Measurements from ENCODE around the gene C22orf15.
A peak's percentile ranks its signal among the peaks of the same experiment; 100 is the strongest.

The C22orf15 gene

GRCh38 chr22:23780146-23780748 lies 17.5 kb downstream of the C22orf15 start:
- no peak for DNase-seq (ENCODE audit: low read depth in 1 of 2, low spot score in 1 of 2)
- no peak for TF ChIP-seq JUND (IDR thresholded peaks at IDR 0.05; ENCODE audit: low read depth)

DNA sequence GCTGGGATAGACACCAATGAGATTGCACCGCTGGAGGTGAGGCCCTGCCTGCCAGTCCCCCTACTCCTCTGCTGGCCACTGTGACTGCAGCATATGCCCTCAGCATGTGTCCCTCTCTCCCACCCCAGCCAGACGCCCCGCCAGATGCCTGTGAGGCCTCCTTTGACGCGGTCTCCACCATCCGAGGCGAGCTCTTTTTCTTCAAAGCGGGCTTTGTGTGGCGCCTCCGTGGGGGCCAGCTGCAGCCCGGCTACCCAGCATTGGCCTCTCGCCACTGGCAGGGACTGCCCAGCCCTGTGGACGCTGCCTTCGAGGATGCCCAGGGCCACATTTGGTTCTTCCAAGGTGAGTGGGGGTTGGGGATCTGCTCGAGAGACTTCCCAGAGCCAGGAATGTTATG lies 18.3 kb downstream of the C22orf15 start:
- no peak for DNase-seq (ENCODE audit: low read depth in 1 of 2, low spot score in 1 of 2)
- in situ Hi-C loops (cut with HindIII; ENCODE audit: low pct_unique_long_range_greater_than_20kb, low sequenced_read_pairs), result no loop called here
- TF ChIP-seq JUND (IDR thresholded peaks at IDR 0.05; ENCODE audit: low read depth), result no peak

More at GRCh38 chr22:23780146-23780748, 17.5 kb downstream of the C22orf15 start:
- in situ Hi-C loops (cut with HindIII; ENCODE audit: low pct_unique_long_range_greater_than_20kb, low sequenced_read_pairs), result no loop called here

DNA sequence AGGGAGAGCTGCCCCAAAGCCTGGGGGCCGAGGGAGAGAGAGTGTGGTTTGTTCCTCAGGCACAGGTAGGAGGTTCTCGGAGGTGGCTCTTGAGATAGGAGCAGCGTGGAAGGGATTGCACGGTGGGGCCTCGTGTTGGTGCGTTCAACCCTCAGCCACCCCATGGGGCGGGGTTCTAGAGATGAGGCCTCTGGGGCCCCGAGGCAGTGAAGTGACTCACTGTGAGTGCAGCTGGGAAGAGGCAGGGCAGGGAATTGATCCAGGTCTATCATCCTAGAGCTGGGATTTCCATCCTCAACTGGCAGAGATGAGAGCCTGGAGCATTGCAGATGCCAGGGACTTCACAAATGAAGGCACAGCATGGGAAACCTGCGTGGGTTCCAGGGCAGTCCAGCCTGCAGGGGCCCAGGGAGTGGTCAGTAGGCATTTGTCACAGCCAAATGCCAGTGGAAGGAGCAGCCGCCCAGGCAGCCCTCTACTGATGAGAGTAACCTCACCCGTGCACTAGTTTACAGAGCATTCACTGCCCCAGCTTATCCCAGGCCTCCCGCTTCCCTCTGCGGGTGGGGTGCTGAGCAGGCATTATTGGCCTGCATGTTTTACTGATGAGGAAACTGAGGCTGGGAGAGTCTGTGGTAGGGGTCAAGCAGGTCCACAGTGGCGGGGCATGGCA lies 18.9 kb downstream of the C22orf15 start:
- DNase-seq (ENCODE audit: low read depth in 1 of 2, low spot score in 1 of 2), result no peak
- in situ Hi-C loops (cut with HindIII; ENCODE audit: low pct_unique_long_range_greater_than_20kb, low sequenced_read_pairs), result no loop called here

GRCh38 chr22:23782252-23782651 lies 19.5 kb downstream of the C22orf15 start:
- TF ChIP-seq JUND (IDR thresholded peaks at IDR 0.05; ENCODE audit: low read depth), result no peak
- DNase-seq (ENCODE audit: low read depth in 1 of 2, low spot score in 1 of 2), result no peak
- in situ Hi-C loops (cut with HindIII; ENCODE audit: low pct_unique_long_range_greater_than_20kb, low sequenced_read_pairs), result no loop called here

More for the DNA sequence above, 18.9 kb downstream of the C22orf15 start:
- no peak for TF ChIP-seq JUND (IDR thresholded peaks at IDR 0.05; ENCODE audit: low read depth)

DNA sequence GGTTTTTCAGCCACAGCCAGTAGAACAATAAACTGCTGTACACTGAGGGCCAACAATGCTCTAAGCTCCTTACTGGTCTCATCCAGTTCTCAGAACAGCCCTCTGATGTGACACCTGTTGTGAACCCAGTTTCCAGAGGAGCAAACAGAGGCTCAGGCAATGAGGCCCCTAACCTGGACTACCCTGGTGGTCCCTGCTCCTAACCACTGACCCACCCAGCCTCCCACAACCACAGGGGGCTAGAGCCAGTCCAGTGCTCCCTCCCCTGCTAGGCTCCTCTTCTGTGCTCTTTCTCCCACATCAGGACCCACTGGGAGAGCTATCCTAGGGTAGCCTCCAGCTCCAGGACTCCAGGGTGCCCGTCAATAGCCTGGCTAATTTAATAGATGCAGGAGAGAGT lies 19.9 kb downstream of the C22orf15 start:
- DNase-seq (ENCODE audit: low read depth in 1 of 2, low spot score in 1 of 2), result no peak
- TF ChIP-seq JUND (IDR thresholded peaks at IDR 0.05; ENCODE audit: low read depth), result no peak
- in situ Hi-C loops (cut with HindIII; ENCODE audit: low pct_unique_long_range_greater_than_20kb, low sequenced_read_pairs), result no loop called here

DNA sequence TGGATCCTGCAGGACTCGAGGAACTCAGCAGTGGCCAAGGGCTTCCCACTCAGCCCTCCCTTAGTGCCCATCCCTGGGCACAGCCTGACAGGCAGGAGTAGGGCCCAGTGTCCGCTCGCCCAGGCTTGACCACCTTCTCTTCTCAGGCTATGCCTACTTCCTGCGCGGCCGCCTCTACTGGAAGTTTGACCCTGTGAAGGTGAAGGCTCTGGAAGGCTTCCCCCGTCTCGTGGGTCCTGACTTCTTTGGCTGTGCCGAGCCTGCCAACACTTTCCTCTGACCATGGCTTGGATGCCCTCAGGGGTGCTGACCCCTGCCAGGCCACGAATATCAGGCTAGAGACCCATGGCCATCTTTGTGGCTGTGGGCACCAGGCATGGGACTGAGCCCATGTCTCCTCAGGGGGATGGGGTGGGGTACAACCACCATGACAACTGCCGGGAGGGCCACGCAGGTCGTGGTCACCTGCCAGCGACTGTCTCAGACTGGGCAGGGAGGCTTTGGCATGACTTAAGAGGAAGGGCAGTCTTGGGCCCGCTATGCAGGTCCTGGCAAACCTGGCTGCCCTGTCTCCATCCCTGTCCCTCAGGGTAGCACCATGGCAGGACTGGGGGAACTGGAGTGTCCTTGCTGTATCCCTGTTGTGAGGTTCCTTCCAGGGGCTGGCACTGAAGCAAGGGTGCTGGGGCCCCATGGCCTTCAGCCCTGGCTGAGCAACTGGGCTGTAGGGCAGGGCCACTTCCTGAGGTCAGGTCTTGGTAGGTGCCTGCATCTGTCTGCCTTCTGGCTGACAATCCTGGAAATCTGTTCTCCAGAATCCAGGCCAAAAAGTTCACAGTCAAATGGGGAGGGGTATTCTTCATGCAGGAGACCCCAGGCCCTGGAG lies 20.7 kb downstream of the C22orf15 start:
- no peak for TF ChIP-seq JUND (IDR thresholded peaks at IDR 0.05; ENCODE audit: low read depth)
- in situ Hi-C loops (cut with HindIII; ENCODE audit: low pct_unique_long_range_greater_than_20kb, low sequenced_read_pairs), result no loop called here
- DNase-seq (ENCODE audit: low read depth in 1 of 2, low spot score in 1 of 2), result no peak

GRCh38 chr22:23784215-23784732 lies 21.5 kb downstream of the C22orf15 start:
- in situ Hi-C loops (cut with HindIII; ENCODE audit: low pct_unique_long_range_greater_than_20kb, low sequenced_read_pairs), result no loop called here
- DNase-seq (ENCODE audit: low read depth in 1 of 2, low spot score in 1 of 2), result no peak
- no peak for TF ChIP-seq JUND (IDR thresholded peaks at IDR 0.05; ENCODE audit: low read depth)

- no peak for DNase-seq (ENCODE audit: low read depth in 1 of 2, low spot score in 1 of 2)
- in situ Hi-C loops (cut with HindIII; ENCODE audit: low pct_unique_long_range_greater_than_20kb, low sequenced_read_pairs), result no loop called here
- no peak for TF ChIP-seq JUND (IDR thresholded peaks at IDR 0.05; ENCODE audit: low read depth)
These were observed 23.5 kb downstream of the C22orf15 start for GRCh38 chr22:23786261-23786710.

GRCh38 chr22:23786752-23787599 lies 24.2 kb downstream of the C22orf15 start, which contains the start of gene SMARCB1:
Gene SMARCB1 (plus strand): TSS chr22:23786966. CDS start chr22:23787170, 204 bp downstream.
- TF ChIP-seq JUND (IDR thresholded peaks at IDR 0.05; ENCODE audit: low read depth), result no peak
- in situ Hi-C loops (cut with HindIII; ENCODE audit: low pct_unique_long_range_greater_than_20kb, low sequenced_read_pairs), result no loop called here
- peak; percentile 75 to 90 for DNase-seq (ENCODE audit: low read depth in 1 of 2, low spot score in 1 of 2)

- TF ChIP-seq JUND (IDR thresholded peaks at IDR 0.05; ENCODE audit: low read depth), result no peak
- in situ Hi-C loops (cut with HindIII; ENCODE audit: low pct_unique_long_range_greater_than_20kb, low sequenced_read_pairs), result no loop called here
- no peak for DNase-seq (ENCODE audit: low read depth in 1 of 2, low spot score in 1 of 2)
These were observed 24.8 kb downstream of the C22orf15 start for GRCh38 chr22:23787600-23787896.

- in situ Hi-C loops (cut with HindIII; ENCODE audit: low pct_unique_long_range_greater_than_20kb, low sequenced_read_pairs), result no loop called here
- TF ChIP-seq JUND (IDR thresholded peaks at IDR 0.05; ENCODE audit: low read depth), result no peak
- DNase-seq (ENCODE audit: low read depth in 1 of 2, low spot score in 1 of 2), result no peak
These were observed 25.1 kb downstream of the C22orf15 start for GRCh38 chr22:23787910-23788309.

DNA sequence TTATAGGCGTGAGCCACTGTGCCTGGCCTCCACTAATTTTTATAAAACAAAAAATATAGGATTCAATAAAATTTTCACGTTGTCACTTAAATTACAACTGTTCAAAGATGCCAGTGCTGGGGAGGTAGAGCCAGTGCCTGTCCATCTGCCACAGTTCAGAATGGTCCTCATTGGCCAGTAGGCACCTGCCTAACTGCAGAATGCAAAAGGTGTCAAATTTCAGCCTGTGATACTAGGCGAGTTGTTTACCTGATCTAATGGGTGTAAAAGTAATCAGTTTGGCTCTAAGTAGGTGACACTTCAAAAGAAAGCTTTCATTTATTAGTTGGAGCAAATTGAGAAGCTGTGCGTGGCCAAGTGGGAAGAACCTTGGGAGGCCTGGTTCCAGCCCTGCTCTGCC lies 26.3 kb downstream of the C22orf15 start:
- no peak for DNase-seq (ENCODE audit: low read depth in 1 of 2, low spot score in 1 of 2)
- no peak for TF ChIP-seq JUND (IDR thresholded peaks at IDR 0.05; ENCODE audit: low read depth)
- in situ Hi-C loops (cut with HindIII; ENCODE audit: low pct_unique_long_range_greater_than_20kb, low sequenced_read_pairs), result no loop called here
